ENCODE results near the gene CRADD.

- no peak for TF ChIP-seq EZH2 (IDR thresholded peaks at IDR 0.05; ENCODE audit: borderline replicate concordance, insufficient read depth, low read depth, low read length, poor library complexity, severe bottlenecking)
- TF ChIP-seq, protein P1, sequence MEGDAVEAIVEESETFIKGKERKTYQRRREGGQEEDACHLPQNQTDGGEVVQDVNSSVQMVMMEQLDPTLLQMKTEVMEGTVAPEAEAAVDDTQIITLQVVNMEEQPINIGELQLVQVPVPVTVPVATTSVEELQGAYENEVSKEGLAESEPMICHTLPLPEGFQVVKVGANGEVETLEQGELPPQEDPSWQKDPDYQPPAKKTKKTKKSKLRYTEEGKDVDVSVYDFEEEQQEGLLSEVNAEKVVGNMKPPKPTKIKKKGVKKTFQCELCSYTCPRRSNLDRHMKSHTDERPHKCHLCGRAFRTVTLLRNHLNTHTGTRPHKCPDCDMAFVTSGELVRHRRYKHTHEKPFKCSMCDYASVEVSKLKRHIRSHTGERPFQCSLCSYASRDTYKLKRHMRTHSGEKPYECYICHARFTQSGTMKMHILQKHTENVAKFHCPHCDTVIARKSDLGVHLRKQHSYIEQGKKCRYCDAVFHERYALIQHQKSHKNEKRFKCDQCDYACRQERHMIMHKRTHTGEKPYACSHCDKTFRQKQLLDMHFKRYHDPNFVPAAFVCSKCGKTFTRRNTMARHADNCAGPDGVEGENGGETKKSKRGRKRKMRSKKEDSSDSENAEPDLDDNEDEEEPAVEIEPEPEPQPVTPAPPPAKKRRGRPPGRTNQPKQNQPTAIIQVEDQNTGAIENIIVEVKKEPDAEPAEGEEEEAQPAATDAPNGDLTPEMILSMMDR (IDR thresholded peaks at IDR 0.05), result no peak
Observed at GRCh38 chr12:93782853-93783252, 105.7 kb downstream of the CRADD start.
